ENCODE results near the gene FGG. TPM values are rescaled to one million over a fixed set of nuclear protein-coding genes. Genes with fewer than 3 reads are reported as not detected.

The FGG gene
- total RNA-seq, 1 donor from 2014 or later: 0.26 TPM

GRCh38 chr4:154616731-154617130 lies 4.3 kb upstream of the FGG start:
- FAIRE-seq (peak; percentile 36), DNase-seq (ENCODE audit: low read depth) (no peak)
- TF ChIP-seq, protein P1, sequence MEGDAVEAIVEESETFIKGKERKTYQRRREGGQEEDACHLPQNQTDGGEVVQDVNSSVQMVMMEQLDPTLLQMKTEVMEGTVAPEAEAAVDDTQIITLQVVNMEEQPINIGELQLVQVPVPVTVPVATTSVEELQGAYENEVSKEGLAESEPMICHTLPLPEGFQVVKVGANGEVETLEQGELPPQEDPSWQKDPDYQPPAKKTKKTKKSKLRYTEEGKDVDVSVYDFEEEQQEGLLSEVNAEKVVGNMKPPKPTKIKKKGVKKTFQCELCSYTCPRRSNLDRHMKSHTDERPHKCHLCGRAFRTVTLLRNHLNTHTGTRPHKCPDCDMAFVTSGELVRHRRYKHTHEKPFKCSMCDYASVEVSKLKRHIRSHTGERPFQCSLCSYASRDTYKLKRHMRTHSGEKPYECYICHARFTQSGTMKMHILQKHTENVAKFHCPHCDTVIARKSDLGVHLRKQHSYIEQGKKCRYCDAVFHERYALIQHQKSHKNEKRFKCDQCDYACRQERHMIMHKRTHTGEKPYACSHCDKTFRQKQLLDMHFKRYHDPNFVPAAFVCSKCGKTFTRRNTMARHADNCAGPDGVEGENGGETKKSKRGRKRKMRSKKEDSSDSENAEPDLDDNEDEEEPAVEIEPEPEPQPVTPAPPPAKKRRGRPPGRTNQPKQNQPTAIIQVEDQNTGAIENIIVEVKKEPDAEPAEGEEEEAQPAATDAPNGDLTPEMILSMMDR (IDR thresholded peaks at IDR 0.05; ENCODE audit: insufficient read depth, low read length, severe bottlenecking): no peak
- Histone ChIP-seq H3K27me3 (ENCODE audit: control insufficient read depth, insufficient read depth, low read length) (no peaks in the 10 kb centered on the region), H3K4me3 (ENCODE audit: low read depth, low read length) (no peak overlapping the region), H3K36me3 (ENCODE audit: control insufficient read depth, insufficient read depth, low read length) (no peaks in the 10 kb centered on the region)

DNA sequence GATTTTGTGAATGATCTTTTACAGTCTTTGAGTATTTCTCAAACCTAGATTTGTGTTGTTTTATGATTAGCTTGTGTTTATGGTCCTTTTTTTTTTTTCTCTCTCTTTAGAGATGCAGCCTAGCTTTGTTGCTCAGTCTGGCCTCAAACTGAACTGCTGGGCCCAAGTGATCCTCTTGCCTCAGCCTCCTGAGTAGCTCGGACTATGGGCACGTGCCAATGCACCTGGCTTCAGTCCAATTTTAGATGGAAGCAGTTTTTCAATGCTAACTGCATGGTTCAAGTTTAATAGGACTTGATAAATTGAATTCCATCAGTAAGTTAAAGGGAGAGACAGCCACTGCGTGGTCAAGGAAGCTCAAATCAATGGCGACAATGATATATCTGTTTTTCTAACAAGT lies 3.8 kb upstream of the FGG start:
- Histone ChIP-seq H3K4me3 (ENCODE audit: low read depth, low read length) (no peak overlapping the region), H3K27me3 (ENCODE audit: control insufficient read depth, insufficient read depth, low read length) (no peaks in the 10 kb centered on the region), H3K36me3 (ENCODE audit: control insufficient read depth, insufficient read depth, low read length) (no peaks in the 10 kb centered on the region)
- TF ChIP-seq, protein P1 (IDR thresholded peaks at IDR 0.05; ENCODE audit: insufficient read depth, low read length, severe bottlenecking): no peak
- no peak for DNase-seq (ENCODE audit: low read depth)
- FAIRE-seq: no peak

- H3K36me3 ChIP-seq (ENCODE audit: control insufficient read depth, insufficient read depth, low read length): no peaks in the 10 kb centered on the region
- FAIRE-seq: no peak
- H3K4me3 ChIP-seq (ENCODE audit: low read depth, low read length): no peak overlapping the region
- no peaks in the 10 kb centered on the region for H3K27me3 ChIP-seq (ENCODE audit: control insufficient read depth, insufficient read depth, low read length)
- no peak for DNase-seq (ENCODE audit: low read depth)
- TF ChIP-seq, protein P1 (IDR thresholded peaks at IDR 0.05; ENCODE audit: insufficient read depth, low read length, severe bottlenecking): no peak
Observed at GRCh38 chr4:154615211-154615610, 2.8 kb upstream of the FGG start.

DNA sequence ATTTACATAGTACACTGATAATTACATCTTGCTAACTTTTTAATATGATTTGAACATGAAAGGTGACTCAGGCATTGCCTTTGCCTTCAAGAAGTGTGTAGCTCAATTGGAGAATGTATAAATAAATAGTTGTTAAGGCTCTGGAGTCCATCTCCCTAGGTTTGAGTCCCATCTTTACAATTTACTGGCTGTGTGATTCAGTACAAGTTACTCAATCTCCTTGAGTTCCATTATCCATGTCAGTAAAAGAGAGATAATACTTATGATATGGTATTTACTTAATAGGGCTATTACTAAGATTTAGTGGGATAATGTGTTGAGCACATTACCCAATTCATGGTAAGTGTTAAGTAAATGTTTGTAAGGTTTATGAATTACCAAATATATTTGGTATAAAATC lies 1.9 kb upstream of the FGG start:
- no peaks in the 10 kb centered on the region for H3K27me3 ChIP-seq (ENCODE audit: control insufficient read depth, insufficient read depth, low read length)
- DNase-seq (ENCODE audit: low read depth): no peak
- H3K36me3 ChIP-seq (ENCODE audit: control insufficient read depth, insufficient read depth, low read length): no peaks in the 10 kb centered on the region
- H3K4me3 ChIP-seq (ENCODE audit: low read depth, low read length): no peak overlapping the region
- FAIRE-seq: no peak
- TF ChIP-seq, protein P1 (IDR thresholded peaks at IDR 0.05; ENCODE audit: insufficient read depth, low read length, severe bottlenecking): no peak

DNA sequence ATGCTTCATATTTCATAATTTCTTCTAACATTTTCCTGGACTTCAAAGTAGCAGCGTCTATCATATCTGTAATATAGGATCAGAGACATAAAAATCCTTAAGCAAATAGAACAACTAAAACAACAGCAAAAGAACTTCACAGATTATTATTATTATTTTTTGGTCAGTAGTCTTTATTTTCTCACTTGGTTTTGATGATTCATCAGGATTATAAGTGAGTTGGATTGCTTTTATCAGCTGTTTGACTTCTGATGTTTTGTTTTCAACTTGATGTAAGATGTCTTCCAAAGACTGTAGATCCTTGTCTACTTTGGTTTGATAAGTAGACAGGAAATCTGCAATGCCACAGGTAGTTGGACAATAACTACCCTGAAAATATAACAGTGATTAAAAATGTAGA lies 623 bp downstream of the FGG start:
- H3K27me3 ChIP-seq (ENCODE audit: control insufficient read depth, insufficient read depth, low read length): no peaks in the 10 kb centered on the region
- no peaks in the 10 kb centered on the region for H3K36me3 ChIP-seq (ENCODE audit: control insufficient read depth, insufficient read depth, low read length)
- FAIRE-seq (no peak), DNase-seq (ENCODE audit: low read depth) (no peak)
- TF ChIP-seq, protein P1 (IDR thresholded peaks at IDR 0.05; ENCODE audit: insufficient read depth, low read length, severe bottlenecking): no peak
- no peak overlapping the region for H3K4me3 ChIP-seq (ENCODE audit: low read depth, low read length)

- no peak for DNase-seq (ENCODE audit: low read depth)
- FAIRE-seq: no peak
Observed at GRCh38 chr4:154610582-154610981, 1.9 kb downstream of the FGG start.

More at GRCh38 chr4:154610582-154610981, 1.9 kb downstream of the FGG start:
- TF ChIP-seq, protein P1 (IDR thresholded peaks at IDR 0.05; ENCODE audit: insufficient read depth, low read length, severe bottlenecking): no peak
- no peak overlapping the region for H3K4me3 ChIP-seq (ENCODE audit: low read depth, low read length)
- H3K27me3 ChIP-seq (ENCODE audit: control insufficient read depth, insufficient read depth, low read length): no peaks in the 10 kb centered on the region
- no peaks in the 10 kb centered on the region for H3K36me3 ChIP-seq (ENCODE audit: control insufficient read depth, insufficient read depth, low read length)
